CD4-positive, CD25-positive, alpha-beta regulatory T cell (primary cell): ENCODE results near the gene MYL6B. TPM values are rescaled to one million over a fixed set of nuclear protein-coding genes. Genes with fewer than 3 reads are reported as not detected.
A peak's percentile ranks its signal among the peaks of the same experiment; 100 is the strongest.

Experiments
- ATAC-seq, 2 donors: fragments of 150-1000 bp; cut with Tn5 transposase; one replicate each; pipeline ENCODE4 v1.10.0; 2021; ENCODE audit warnings: low read depth in 2 of 2, moderate number of reproducible peaks in 2 of 2, moderate library complexity in 1 of 2
- DNase-seq, 3 donors: peaks; one replicate each; pipeline versions ENCODE4 v3.0.0 to v3.0.0-alpha.2; 2012 to 2022; ENCODE audit warnings: mixed read lengths in 1 of 3
- H3K27ac ChIP-seq: one replicate; pipeline ENCODE4 v1.7.0; 2013; ENCODE audit warnings: mild to moderate bottlenecking, low read length; ENCODE audit not compliant: insufficient read depth, poor library complexity, severe bottlenecking
- H3K27me3 ChIP-seq: one replicate; pipeline ENCODE4 v1.7.0; 2013; ENCODE audit warnings: low read length; ENCODE audit not compliant: control insufficient read depth, insufficient read depth
- H3K36me3 ChIP-seq: one replicate; pipeline ENCODE4 v1.7.0; 2013; ENCODE audit warnings: mild to moderate bottlenecking, low read length, moderate library complexity; ENCODE audit not compliant: control insufficient read depth, insufficient read depth
- H3K4me1 ChIP-seq: 2 replicates; pipeline ENCODE4 v1.7.0; 2013; ENCODE audit warnings: mild to moderate bottlenecking, low read length; ENCODE audit not compliant: insufficient read depth, control insufficient read depth, poor library complexity, severe bottlenecking
- H3K4me3 ChIP-seq: one replicate; pipeline ENCODE4 v1.7.0; 2013; ENCODE audit warnings: low read depth, mild to moderate bottlenecking, low read length, moderate library complexity
- H3K9me3 ChIP-seq, 2 experiments: 1 replicate in 1 of 2; 2 replicates in 1 of 2; pipeline ENCODE4 v1.7.0; 2013; ENCODE audit warnings: low read length in 2 of 2, mild to moderate bottlenecking in 1 of 2, moderate library complexity in 1 of 2; ENCODE audit not compliant: control insufficient read depth in 2 of 2
- H3K27ac Mint-ChIP-seq, 3 donors: one replicate each; pipeline ENCODE4 v1.8.0; 2020 to 2022; ENCODE audit warnings: mild to moderate bottlenecking in 3 of 3, mixed read lengths in 3 of 3, moderate library complexity in 2 of 3
- H3K27me3 Mint-ChIP-seq: one replicate; pipeline ENCODE4 v1.8.0; 2022; ENCODE audit warnings: mild to moderate bottlenecking, mixed read lengths
- H3K36me3 Mint-ChIP-seq: one replicate; pipeline ENCODE4 v1.8.0; 2020; ENCODE audit warnings: mixed read lengths
- H3K4me1 Mint-ChIP-seq, 4 donors: one replicate each; pipeline ENCODE4 v1.8.0; 2020 to 2022; ENCODE audit warnings: mixed read lengths in 4 of 4, mild to moderate bottlenecking in 1 of 4
- H3K4me3 Mint-ChIP-seq, 4 donors: one replicate each; pipeline ENCODE4 v1.8.0; 2020 to 2022; ENCODE audit warnings: mild to moderate bottlenecking in 4 of 4, mixed read lengths in 4 of 4, moderate library complexity in 3 of 4
- H3K9me3 Mint-ChIP-seq, 7 donors: one replicate each; pipeline ENCODE4 v1.8.0; 2020 to 2022; ENCODE audit warnings: mixed read lengths in 7 of 7, mild to moderate bottlenecking in 3 of 7, moderate library complexity in 2 of 7
- polyA plus RNA-seq, 4 donors: library from polyadenylated mRNA; unstranded; fragments of 300-500 nt; fragmentation: Illumina TruSeq; gene quantifications; one replicate each; pipeline ENCODE4 v1.2.3, GENCODE V29; 2021
- total RNA-seq: library from RNA; stranded (reverse); gene quantifications from one replicate; pipeline ENCODE4 v1.2.3, GENCODE V29; 2022

MYL6B gene
- total and polyA plus RNA-seq, 5 donors from 2014 or later, result 8.8 to 18.4 (median 11.2) TPM

- Histone ChIP-seq H3K27me3 (no peaks in the 10 kb centered on the region), H3K36me3 (peaks cover 10% of the 10 kb centered on the region), H3K9me3 (no peaks in the 10 kb centered on the region), H3K27ac (peak overlapping the region; percentile 96), H3K4me1 (peaks cover 23% of the 10 kb centered on the region), H3K4me3 (peak overlapping the region; percentile 86)
- Mint-ChIP-seq H3K27ac (peak overlapping the region; percentile 93 to 99 (median 98)), H3K27me3 (peaks cover 4% of the 10 kb centered on the region), H3K36me3 (peaks cover 23% of the 10 kb centered on the region), H3K4me1 (peaks cover 9 to 43% (median 27%) of the 10 kb centered on the region in 4 donors), H3K9me3 (no peaks in the 10 kb centered on the region), H3K4me3 (peak overlapping the region; percentile 91 to 99 (median 96))
- no peak for ATAC-seq
- DNase-seq, result no peak
Observed at GRCh38 chr12:56118688-56119357, 33.6 kb upstream of the MYL6B start.

GRCh38 chr12:56119361-56119796 lies 33.0 kb upstream of the MYL6B start:
- peak overlapping the region; percentile 91 to 99 (median 96) for H3K4me3 Mint-ChIP-seq
- no peaks in the 10 kb centered on the region for H3K27me3 ChIP-seq
- peak overlapping the region; percentile 86 for H3K4me3 ChIP-seq
- H3K4me1 Mint-ChIP-seq, result peaks cover 9 to 49% (median 29%) of the 10 kb centered on the region in 4 donors
- peaks cover 23% of the 10 kb centered on the region for H3K4me1 ChIP-seq
- H3K27ac Mint-ChIP-seq, result peak overlapping the region; percentile 93 to 99 (median 98)
- H3K27ac ChIP-seq, result peak overlapping the region; percentile 96
- peaks cover 4% of the 10 kb centered on the region for H3K27me3 Mint-ChIP-seq
- H3K36me3 Mint-ChIP-seq, result peaks cover 22% of the 10 kb centered on the region
- H3K9me3 ChIP-seq, result no peaks in the 10 kb centered on the region
- H3K9me3 Mint-ChIP-seq, result no peaks in the 10 kb centered on the region
- H3K36me3 ChIP-seq, result peaks cover 9% of the 10 kb centered on the region
- no peak for ATAC-seq
- peak; percentile 47 to 79 (median 60) for DNase-seq

GRCh38 chr12:56120158-56120846 lies 32.1 kb upstream of the MYL6B start:
- peak overlapping the region in 2 of 3 donors; percentile 36 to 73 for H3K27ac Mint-ChIP-seq
- no peak overlapping the region for H3K27ac ChIP-seq
- H3K27me3 Mint-ChIP-seq, result peaks cover 4% of the 10 kb centered on the region
- peaks cover 9 to 53% (median 29%) of the 10 kb centered on the region in 4 donors for H3K4me1 Mint-ChIP-seq
- peaks cover 25% of the 10 kb centered on the region for H3K4me1 ChIP-seq
- ATAC-seq (no peak), DNase-seq (no peak)
- H3K36me3 ChIP-seq, result peaks cover 9% of the 10 kb centered on the region
- peaks cover 22% of the 10 kb centered on the region for H3K36me3 Mint-ChIP-seq
- H3K27me3 ChIP-seq, result no peaks in the 10 kb centered on the region
- peak overlapping the region in 3 of 4 donors; percentile 19 to 57 (median 53) for H3K4me3 Mint-ChIP-seq
- H3K4me3 ChIP-seq, result no peak overlapping the region
- no peaks in the 10 kb centered on the region for H3K9me3 ChIP-seq
- no peaks in the 10 kb centered on the region for H3K9me3 Mint-ChIP-seq

DNA sequence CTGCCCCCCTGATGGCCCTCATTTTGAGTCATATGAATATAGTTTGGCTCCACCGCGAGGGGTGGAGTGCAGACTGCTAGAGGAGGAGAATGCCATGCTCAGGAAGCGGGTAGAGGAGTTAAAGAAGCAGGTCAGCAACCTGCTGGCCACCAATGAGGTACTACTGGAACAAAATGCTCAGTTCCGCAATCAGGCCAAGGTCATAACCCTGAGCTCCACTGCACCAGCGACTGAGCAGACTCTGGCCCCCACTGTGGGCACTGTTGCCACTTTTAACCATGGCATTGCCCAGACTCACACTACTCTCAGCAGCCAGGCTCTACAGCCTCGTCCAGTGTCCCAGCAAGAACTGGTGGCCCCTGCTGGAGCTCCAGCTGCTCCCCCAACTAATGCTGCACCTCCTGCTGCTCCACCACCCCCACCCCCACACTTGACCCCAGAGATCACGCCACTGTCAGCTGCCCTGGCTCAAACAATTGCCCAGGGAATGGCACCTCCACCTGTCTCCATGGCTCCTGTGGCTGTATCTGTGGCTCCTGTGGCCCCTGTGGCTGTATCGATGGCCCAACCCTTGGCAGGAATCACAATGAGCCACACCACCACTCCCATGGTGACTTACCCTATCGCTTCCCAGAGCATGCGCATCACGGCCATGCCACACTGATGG lies 31.1 kb upstream of the MYL6B start:
- H3K4me1 Mint-ChIP-seq, result peaks cover 14 to 57% (median 32%) of the 10 kb centered on the region in 4 donors
- H3K4me3 Mint-ChIP-seq, result no peak overlapping the region
- H3K27me3 ChIP-seq, result no peaks in the 10 kb centered on the region
- DNase-seq, result no peak
- H3K9me3 ChIP-seq, result no peaks in the 10 kb centered on the region
- no peak overlapping the region for H3K4me3 ChIP-seq
- peaks cover 22% of the 10 kb centered on the region for H3K36me3 Mint-ChIP-seq
- peaks cover 4% of the 10 kb centered on the region for H3K27me3 Mint-ChIP-seq
- peaks cover 35% of the 10 kb centered on the region for H3K4me1 ChIP-seq
- H3K27ac Mint-ChIP-seq, result no peak overlapping the region
- ATAC-seq, result no peak
- H3K27ac ChIP-seq, result no peak overlapping the region
- peaks cover 0 to 1% (median 0%) of the 10 kb centered on the region in 7 donors for H3K9me3 Mint-ChIP-seq
- peaks cover 9% of the 10 kb centered on the region for H3K36me3 ChIP-seq

DNA sequence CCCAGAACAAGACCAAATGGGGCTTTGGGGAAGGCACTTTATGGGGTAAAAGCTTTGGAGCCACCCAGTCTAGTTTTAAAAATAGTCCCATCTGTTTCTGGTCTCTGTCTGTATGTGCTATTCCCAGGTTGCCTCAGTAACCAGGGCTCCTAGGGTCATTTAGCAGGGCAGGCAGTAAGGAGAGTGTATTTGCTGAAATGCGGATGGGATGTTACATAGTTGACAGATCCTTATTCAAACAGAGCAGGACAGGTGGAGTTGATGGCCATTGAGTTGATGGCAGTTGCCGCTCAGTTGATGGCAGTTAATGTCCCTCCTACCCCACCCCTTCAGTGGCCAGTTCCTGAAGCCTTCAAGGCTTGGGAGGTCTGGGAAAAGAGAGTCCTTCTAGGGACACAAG lies 29.8 kb upstream of the MYL6B start:
- Histone ChIP-seq H3K36me3 (peaks cover 9% of the 10 kb centered on the region), H3K27ac (no peak overlapping the region), H3K27me3 (no peaks in the 10 kb centered on the region), H3K4me3 (no peak overlapping the region), H3K9me3 (no peaks in the 10 kb centered on the region), H3K4me1 (peaks cover 41% of the 10 kb centered on the region)
- DNase-seq (no peak), ATAC-seq (no peak)
- Mint-ChIP-seq H3K36me3 (peaks cover 11% of the 10 kb centered on the region), H3K4me1 (peaks cover 15 to 58% (median 40%) of the 10 kb centered on the region in 4 donors), H3K9me3 (peaks cover 0 to 1% (median 0%) of the 10 kb centered on the region in 7 donors), H3K4me3 (peak overlapping the region in 1 of 4 donors; percentile 17), H3K27me3 (peaks cover 4% of the 10 kb centered on the region), H3K27ac (peak overlapping the region in 1 of 3 donors; percentile 42)

- no peak overlapping the region for H3K4me3 ChIP-seq
- no peaks in the 10 kb centered on the region for H3K27me3 ChIP-seq
- H3K4me1 ChIP-seq, result peaks cover 30% of the 10 kb centered on the region
- Mint-ChIP-seq H3K27ac (peak overlapping the region in 2 of 3 donors; percentile 42 to 77), H3K4me1 (peaks cover 10 to 52% (median 29%) of the 10 kb centered on the region in 4 donors), H3K27me3 (peaks cover 3% of the 10 kb centered on the region), H3K36me3 (peaks cover 7% of the 10 kb centered on the region), H3K4me3 (no peak overlapping the region), H3K9me3 (peaks cover 0 to 1% (median 0%) of the 10 kb centered on the region in 7 donors)
- H3K9me3 ChIP-seq, result no peaks in the 10 kb centered on the region
- DNase-seq (no peak), ATAC-seq (no peak)
- peaks cover 9% of the 10 kb centered on the region for H3K36me3 ChIP-seq
- no peak overlapping the region for H3K27ac ChIP-seq
Observed at GRCh38 chr12:56124133-56124532, 28.3 kb upstream of the MYL6B start.

DNA sequence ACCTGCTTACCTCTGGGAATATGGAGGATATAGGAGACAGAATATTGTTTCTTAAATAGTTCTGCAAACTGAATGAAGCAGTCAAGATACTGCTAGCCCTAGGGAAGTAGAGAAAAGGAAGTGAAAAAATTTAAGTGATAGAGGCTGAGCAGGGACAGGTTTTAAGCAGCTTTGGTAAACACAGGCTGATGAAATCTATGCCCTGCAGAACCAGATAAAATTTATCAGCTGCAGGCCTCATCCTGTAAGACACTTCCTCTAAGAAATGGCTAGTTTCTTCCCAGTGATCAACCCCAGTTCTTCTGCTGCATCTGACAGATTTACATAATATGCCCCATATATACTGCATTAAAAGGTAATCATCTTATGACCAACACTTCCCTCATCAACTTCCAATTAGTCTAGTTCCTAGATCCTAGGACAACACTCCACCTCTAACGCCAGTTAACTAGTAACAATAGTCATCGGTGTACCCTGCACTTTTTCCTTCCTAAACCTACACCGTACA lies 25.6 kb upstream of the MYL6B start:
- H3K27ac Mint-ChIP-seq, result peak overlapping the region; percentile 92 to 98 (median 92)
- no peaks in the 10 kb centered on the region for H3K27me3 Mint-ChIP-seq
- Histone ChIP-seq H3K4me3 (peak overlapping the region; percentile 74), H3K27me3 (no peaks in the 10 kb centered on the region), H3K36me3 (peaks cover 17% of the 10 kb centered on the region), H3K27ac (peak overlapping the region; percentile 87), H3K4me1 (peaks cover 42% of the 10 kb centered on the region), H3K9me3 (peaks cover 0 to 7% of the 10 kb centered on the region in 2 experiments)
- DNase-seq, result peak in 1 of 3 donors; percentile 52
- H3K4me3 Mint-ChIP-seq, result peak overlapping the region; percentile 78 to 99 (median 92)
- ATAC-seq, result no peak
- H3K9me3 Mint-ChIP-seq, result peaks cover 0 to 5% (median 0%) of the 10 kb centered on the region in 7 donors
- H3K36me3 Mint-ChIP-seq, result peaks cover 20% of the 10 kb centered on the region
- peaks cover 10 to 68% (median 43%) of the 10 kb centered on the region in 4 donors for H3K4me1 Mint-ChIP-seq
